ENCODE results near the gene EXD2. TPM values are rescaled to one million over a fixed set of nuclear protein-coding genes. Genes with fewer than 3 reads are reported as not detected.

The EXD2 gene
- polyA plus RNA-seq, 2 donors: 10.9 to 12.1 TPM

GRCh38 chr14:69260190-69260860 lies 69.0 kb downstream of the EXD2 start:
- H3K4me1 ChIP-seq (ENCODE audit: control insufficient read depth in 2 of 2, insufficient read depth in 2 of 2, low read length in 1 of 2): peaks cover 6% of the 10 kb centered on the region in 2 donors
- 1% methylated on average over 71 to 78 of the region's 78 CpGs for WGBS, 2 donors
- peaks cover 0 to 7% of the 10 kb centered on the region in 2 donors for H3K27me3 ChIP-seq (ENCODE audit: control insufficient read depth in 1 of 2, insufficient read depth in 2 of 2, low read length in 2 of 2)
- H3K36me3 ChIP-seq (ENCODE audit: control insufficient read depth in 2 of 2, insufficient read depth in 2 of 2, low read length in 1 of 2): no peaks in the 10 kb centered on the region
- peak overlapping the region; percentile 31 to 46 for H3K4me3 ChIP-seq (ENCODE audit: low read depth in 1 of 2, low read length in 2 of 2)
- H3K9me3 ChIP-seq (ENCODE audit: control insufficient read depth in 2 of 2, insufficient read depth in 1 of 2, low read depth in 1 of 2, low read length in 1 of 2): no peaks in the 10 kb centered on the region
- H3K27ac ChIP-seq (ENCODE audit: low read depth in 2 of 2, low read length in 1 of 2): no peak overlapping the region

GRCh38 chr14:69260861-69261564 lies 69.7 kb downstream of the EXD2 start:
- H3K4me1 ChIP-seq (ENCODE audit: control insufficient read depth in 2 of 2, insufficient read depth in 2 of 2, low read length in 1 of 2): peaks cover 6% of the 10 kb centered on the region in 2 donors
- peak overlapping the region; percentile 31 to 46 for H3K4me3 ChIP-seq (ENCODE audit: low read depth in 1 of 2, low read length in 2 of 2)
- H3K27me3 ChIP-seq (ENCODE audit: control insufficient read depth in 1 of 2, insufficient read depth in 2 of 2, low read length in 2 of 2): peaks cover 0 to 7% of the 10 kb centered on the region in 2 donors
- WGBS, 2 donors: 1% methylated on average over 63 to 64 of the region's 64 CpGs
- no peaks in the 10 kb centered on the region for H3K36me3 ChIP-seq (ENCODE audit: control insufficient read depth in 2 of 2, insufficient read depth in 2 of 2, low read length in 1 of 2)
- no peak overlapping the region for H3K27ac ChIP-seq (ENCODE audit: low read depth in 2 of 2, low read length in 1 of 2)
- H3K9me3 ChIP-seq (ENCODE audit: control insufficient read depth in 2 of 2, insufficient read depth in 1 of 2, low read depth in 1 of 2, low read length in 1 of 2): no peaks in the 10 kb centered on the region

GRCh38 chr14:69261761-69262331 lies 70.5 kb downstream of the EXD2 start:
- peak overlapping the region in 1 of 2 donors; percentile 46 for H3K4me3 ChIP-seq (ENCODE audit: low read depth in 1 of 2, low read length in 2 of 2)
- H3K4me1 ChIP-seq (ENCODE audit: control insufficient read depth in 2 of 2, insufficient read depth in 2 of 2, low read length in 1 of 2): peaks cover 6% of the 10 kb centered on the region in 2 donors
- H3K27me3 ChIP-seq (ENCODE audit: control insufficient read depth in 1 of 2, insufficient read depth in 2 of 2, low read length in 2 of 2): peaks cover 0 to 7% of the 10 kb centered on the region in 2 donors
- H3K27ac ChIP-seq (ENCODE audit: low read depth in 2 of 2, low read length in 1 of 2): no peak overlapping the region
- H3K9me3 ChIP-seq (ENCODE audit: control insufficient read depth in 2 of 2, insufficient read depth in 1 of 2, low read depth in 1 of 2, low read length in 1 of 2): no peaks in the 10 kb centered on the region
- 51 to 62% methylated on average over 5 of the region's 5 CpGs for WGBS, 2 donors
- H3K36me3 ChIP-seq (ENCODE audit: control insufficient read depth in 2 of 2, insufficient read depth in 2 of 2, low read length in 1 of 2): no peaks in the 10 kb centered on the region

- Histone ChIP-seq H3K27me3 (ENCODE audit: control insufficient read depth in 1 of 2, insufficient read depth in 2 of 2, low read length in 2 of 2) (peaks cover 0 to 7% of the 10 kb centered on the region in 2 donors), H3K36me3 (ENCODE audit: control insufficient read depth in 2 of 2, insufficient read depth in 2 of 2, low read length in 1 of 2) (no peaks in the 10 kb centered on the region), H3K27ac (ENCODE audit: low read depth in 2 of 2, low read length in 1 of 2) (no peak overlapping the region), H3K4me3 (ENCODE audit: low read depth in 1 of 2, low read length in 2 of 2) (no peak overlapping the region), H3K9me3 (ENCODE audit: control insufficient read depth in 2 of 2, insufficient read depth in 1 of 2, low read depth in 1 of 2, low read length in 1 of 2) (no peaks in the 10 kb centered on the region), H3K4me1 (ENCODE audit: control insufficient read depth in 2 of 2, insufficient read depth in 2 of 2, low read length in 1 of 2) (peaks cover 6% of the 10 kb centered on the region in 2 donors)
- 71 to 78% methylated on average over 3 of the region's 3 CpGs for whole genome bisulfite sequencing, 2 donors
Measured at GRCh38 chr14:69262516-69262915, 71.2 kb downstream of the EXD2 start.

GRCh38 chr14:69263364-69263763 lies 72.1 kb downstream of the EXD2 start:
- Histone ChIP-seq H3K4me3 (ENCODE audit: low read depth in 1 of 2, low read length in 2 of 2) (no peak overlapping the region), H3K27ac (ENCODE audit: low read depth in 2 of 2, low read length in 1 of 2) (no peak overlapping the region), H3K27me3 (ENCODE audit: control insufficient read depth in 1 of 2, insufficient read depth in 2 of 2, low read length in 2 of 2) (peaks cover 0 to 7% of the 10 kb centered on the region in 2 donors), H3K9me3 (ENCODE audit: control insufficient read depth in 2 of 2, insufficient read depth in 1 of 2, low read depth in 1 of 2, low read length in 1 of 2) (no peaks in the 10 kb centered on the region), H3K4me1 (ENCODE audit: control insufficient read depth in 2 of 2, insufficient read depth in 2 of 2, low read length in 1 of 2) (peaks cover 6% of the 10 kb centered on the region in 2 donors), H3K36me3 (ENCODE audit: control insufficient read depth in 2 of 2, insufficient read depth in 2 of 2, low read length in 1 of 2) (no peaks in the 10 kb centered on the region)
- 72 to 75% methylated on average over 6 of the region's 6 CpGs for WGBS, 2 donors

- Histone ChIP-seq H3K27ac (ENCODE audit: low read depth in 2 of 2, low read length in 1 of 2) (no peak overlapping the region), H3K9me3 (ENCODE audit: control insufficient read depth in 2 of 2, insufficient read depth in 1 of 2, low read depth in 1 of 2, low read length in 1 of 2) (no peaks in the 10 kb centered on the region), H3K4me1 (ENCODE audit: control insufficient read depth in 2 of 2, insufficient read depth in 2 of 2, low read length in 1 of 2) (peaks cover 6% of the 10 kb centered on the region in 2 donors), H3K4me3 (ENCODE audit: low read depth in 1 of 2, low read length in 2 of 2) (no peak overlapping the region), H3K36me3 (ENCODE audit: control insufficient read depth in 2 of 2, insufficient read depth in 2 of 2, low read length in 1 of 2) (no peaks in the 10 kb centered on the region), H3K27me3 (ENCODE audit: control insufficient read depth in 1 of 2, insufficient read depth in 2 of 2, low read length in 2 of 2) (peaks cover 0 to 7% of the 10 kb centered on the region in 2 donors)
- WGBS, 2 donors: 65 to 71% methylated on average over 8 of the region's 8 CpGs
Measured at GRCh38 chr14:69263771-69264170, 72.5 kb downstream of the EXD2 start.

GRCh38 chr14:69266572-69267345 lies 75.5 kb downstream of the EXD2 start:
- H3K9me3 ChIP-seq (ENCODE audit: control insufficient read depth in 2 of 2, insufficient read depth in 1 of 2, low read depth in 1 of 2, low read length in 1 of 2): no peaks in the 10 kb centered on the region
- H3K36me3 ChIP-seq (ENCODE audit: control insufficient read depth in 2 of 2, insufficient read depth in 2 of 2, low read length in 1 of 2): no peaks in the 10 kb centered on the region
- H3K27me3 ChIP-seq (ENCODE audit: control insufficient read depth in 1 of 2, insufficient read depth in 2 of 2, low read length in 2 of 2): no peaks in the 10 kb centered on the region
- H3K27ac ChIP-seq (ENCODE audit: low read depth in 2 of 2, low read length in 1 of 2): no peak overlapping the region
- no peak overlapping the region for H3K4me3 ChIP-seq (ENCODE audit: low read depth in 1 of 2, low read length in 2 of 2)
- WGBS, 2 donors: 88 to 89% methylated on average over 8 of the region's 8 CpGs
- no peaks in the 10 kb centered on the region for H3K4me1 ChIP-seq (ENCODE audit: control insufficient read depth in 2 of 2, insufficient read depth in 2 of 2, low read length in 1 of 2)

- 79 to 90% methylated on average over 4 of the region's 4 CpGs for WGBS, 2 donors
- no peak overlapping the region for H3K4me3 ChIP-seq (ENCODE audit: low read depth in 1 of 2, low read length in 2 of 2)
- no peaks in the 10 kb centered on the region for H3K36me3 ChIP-seq (ENCODE audit: control insufficient read depth in 2 of 2, insufficient read depth in 2 of 2, low read length in 1 of 2)
- no peaks in the 10 kb centered on the region for H3K27me3 ChIP-seq (ENCODE audit: control insufficient read depth in 1 of 2, insufficient read depth in 2 of 2, low read length in 2 of 2)
- H3K9me3 ChIP-seq (ENCODE audit: control insufficient read depth in 2 of 2, insufficient read depth in 1 of 2, low read depth in 1 of 2, low read length in 1 of 2): no peaks in the 10 kb centered on the region
- H3K4me1 ChIP-seq (ENCODE audit: control insufficient read depth in 2 of 2, insufficient read depth in 2 of 2, low read length in 1 of 2): no peaks in the 10 kb centered on the region
- no peak overlapping the region for H3K27ac ChIP-seq (ENCODE audit: low read depth in 2 of 2, low read length in 1 of 2)
Measured at GRCh38 chr14:69267492-69267891, 76.2 kb downstream of the EXD2 start.

- Histone ChIP-seq H3K27me3 (ENCODE audit: control insufficient read depth in 1 of 2, insufficient read depth in 2 of 2, low read length in 2 of 2) (no peaks in the 10 kb centered on the region), H3K4me1 (ENCODE audit: control insufficient read depth in 2 of 2, insufficient read depth in 2 of 2, low read length in 1 of 2) (no peaks in the 10 kb centered on the region), H3K27ac (ENCODE audit: low read depth in 2 of 2, low read length in 1 of 2) (no peak overlapping the region), H3K4me3 (ENCODE audit: low read depth in 1 of 2, low read length in 2 of 2) (no peak overlapping the region), H3K36me3 (ENCODE audit: control insufficient read depth in 2 of 2, insufficient read depth in 2 of 2, low read length in 1 of 2) (no peaks in the 10 kb centered on the region), H3K9me3 (ENCODE audit: control insufficient read depth in 2 of 2, insufficient read depth in 1 of 2, low read depth in 1 of 2, low read length in 1 of 2) (no peaks in the 10 kb centered on the region)
- WGBS, 2 donors: 56 to 64% methylated on average over 2 of the region's 2 CpGs
Measured at GRCh38 chr14:69268223-69268622, 76.9 kb downstream of the EXD2 start.
